Kidney (tissue), 14 donors: ENCODE results near the gene VENTX. TPM values are rescaled to one million over a fixed set of nuclear protein-coding genes. Genes with fewer than 3 reads are reported as not detected.

Source experiments
- DNase-seq, 5 donors: peaks; one replicate each; pipeline ENCODE4 v3.0.0-alpha.2; 2013 to 2020
- FAIRE-seq: peaks from 2 replicates; lab custom pipeline; 2012; peaks lifted over from hg19 to GRCh38; lab: Jason Lieb, UNC
- H3K27ac ChIP-seq, 2 donors: one replicate each; pipeline ENCODE4 v1.7.0; 2013; ENCODE audit warnings: low read depth in 2 of 2, low read length in 2 of 2, inconsistent platforms in 1 of 2
- H3K27me3 ChIP-seq: one replicate; pipeline ENCODE4 v1.7.1; 2013; ENCODE audit warnings: low read length, inconsistent platforms; ENCODE audit not compliant: control insufficient read depth, insufficient read depth
- H3K36me3 ChIP-seq, 3 donors: one replicate each; pipeline versions ENCODE4 v1.7.0 to v1.7.1; 2013; ENCODE audit warnings: low read length in 3 of 3, control low read depth in 1 of 3, inconsistent platforms in 1 of 3; ENCODE audit not compliant: insufficient read depth in 3 of 3, control insufficient read depth in 2 of 3
- H3K4me1 ChIP-seq, 3 donors: one replicate each; pipeline versions ENCODE4 v1.7.0 to v1.7.1; 2013; ENCODE audit warnings: low read length in 3 of 3, inconsistent platforms in 1 of 3, low read depth in 1 of 3; ENCODE audit not compliant: control insufficient read depth in 2 of 3, insufficient read depth in 2 of 3
- H3K4me3 ChIP-seq, 3 donors: one replicate each; pipeline versions ENCODE4 v1.7.0 to v1.8.1; 2013; ENCODE audit warnings: low read length in 3 of 3, control low read depth in 1 of 3, inconsistent platforms in 1 of 3
- H3K9ac ChIP-seq, 3 donors: one replicate each; pipeline versions ENCODE4 v1.7.0 to v1.7.1; 2013; ENCODE audit warnings: low read length in 3 of 3, control low read depth in 1 of 3, inconsistent platforms in 1 of 3
- H3K9me3 ChIP-seq, 3 donors: one replicate each; pipeline versions ENCODE4 v1.7.0 to v1.7.1; 2013; ENCODE audit warnings: low read length in 3 of 3, control low read depth in 1 of 3, inconsistent platforms in 1 of 3; ENCODE audit not compliant: control insufficient read depth in 2 of 3, insufficient read depth in 1 of 3
- CTCF ChIP-seq: IDR thresholded peaks from 3 replicates; pipeline ENCODE4 v1.5.1; 2012; ENCODE audit warnings: mild to moderate bottlenecking, moderate library complexity, borderline replicate concordance; ENCODE audit not compliant: insufficient read depth; ENCODE audit errors: extremely low read depth
- intact Hi-C: fragments of 100-400 bp; cut with DNase I; formaldehyde crosslinking; loops from one replicate; pipeline ENCODE4 v1.11.1; 2022
- polyA plus RNA-seq: library from polyadenylated mRNA; stranded (reverse); fragments of 350-450 nt; fragmentation: Illumina TruSeq; extraction: RNeasy Lipid Tissue Mini Kit (QIAGEN cat#74804); gene quantifications from one replicate; pipeline ENCODE4 v1.2.3, GENCODE V29; 2014; ENCODE audit warnings: low read depth, low replicate concordance; ENCODE audit not compliant: insufficient read depth
- total RNA-seq: library from RNA; stranded (reverse); fragmentation: NEBNext Ultra II Directional; extraction: Animal tissue kit (Norgen Biotek cat#: 25700); gene quantifications from one replicate; pipeline ENCODE4 v1.2.1, GENCODE V29; 2021
- donor health status: control.
- donor health status: control.
- donor health status: control.
- donor health status: control.
- donor health status: control.
- donor health status: DM: yes; HTN: yes; CAD: no.
- donor health status: Normal renal cell carcinoma (clear cell type).

The VENTX gene
- total and polyA plus RNA-seq, 2 donors from 2014 or later: 0.39 to 3.3 TPM

- no peak overlapping the region for H3K9ac ChIP-seq
- no peaks in the 10 kb centered on the region for H3K36me3 ChIP-seq
- TF ChIP-seq CTCF: no peak
- intact Hi-C loops: no loop called here
- no peak overlapping the region for H3K27ac ChIP-seq
- H3K4me3 ChIP-seq: no peak overlapping the region
- H3K9me3 ChIP-seq: no peaks in the 10 kb centered on the region
- DNase-seq: no peak
- no peak for FAIRE-seq
- H3K4me1 ChIP-seq: no peaks in the 10 kb centered on the region
- H3K27me3 ChIP-seq: peaks cover 14% of the 10 kb centered on the region
Measured at GRCh38 chr10:133226251-133226808, 11.3 kb upstream of the VENTX start.

- Histone ChIP-seq H3K27ac (no peak overlapping the region), H3K4me1 (no peaks in the 10 kb centered on the region), H3K4me3 (no peak overlapping the region), H3K36me3 (no peaks in the 10 kb centered on the region), H3K9ac (no peak overlapping the region), H3K27me3 (peaks cover 23% of the 10 kb centered on the region), H3K9me3 (no peaks in the 10 kb centered on the region)
- intact Hi-C loops: no loop called here
- no peak for TF ChIP-seq CTCF
- no peak for DNase-seq
- no peak for FAIRE-seq
Measured at GRCh38 chr10:133227256-133227655, 10.4 kb upstream of the VENTX start.

GRCh38 chr10:133229265-133230043 lies 8.2 kb upstream of the VENTX start:
- intact Hi-C loops: no loop called here
- H3K9ac ChIP-seq: no peak overlapping the region
- H3K9me3 ChIP-seq: no peaks in the 10 kb centered on the region
- TF ChIP-seq CTCF: no peak
- peaks cover 26% of the 10 kb centered on the region for H3K27me3 ChIP-seq
- H3K27ac ChIP-seq: no peak overlapping the region
- no peaks in the 10 kb centered on the region for H3K4me1 ChIP-seq
- no peak overlapping the region for H3K4me3 ChIP-seq
- H3K36me3 ChIP-seq: no peaks in the 10 kb centered on the region
- FAIRE-seq (no peak), DNase-seq (no peak)
